ENCODE data around the gene CYP11A1.
A peak's percentile ranks its signal among the peaks of the same experiment; 100 is the strongest.

The CYP11A1 gene

DNA sequence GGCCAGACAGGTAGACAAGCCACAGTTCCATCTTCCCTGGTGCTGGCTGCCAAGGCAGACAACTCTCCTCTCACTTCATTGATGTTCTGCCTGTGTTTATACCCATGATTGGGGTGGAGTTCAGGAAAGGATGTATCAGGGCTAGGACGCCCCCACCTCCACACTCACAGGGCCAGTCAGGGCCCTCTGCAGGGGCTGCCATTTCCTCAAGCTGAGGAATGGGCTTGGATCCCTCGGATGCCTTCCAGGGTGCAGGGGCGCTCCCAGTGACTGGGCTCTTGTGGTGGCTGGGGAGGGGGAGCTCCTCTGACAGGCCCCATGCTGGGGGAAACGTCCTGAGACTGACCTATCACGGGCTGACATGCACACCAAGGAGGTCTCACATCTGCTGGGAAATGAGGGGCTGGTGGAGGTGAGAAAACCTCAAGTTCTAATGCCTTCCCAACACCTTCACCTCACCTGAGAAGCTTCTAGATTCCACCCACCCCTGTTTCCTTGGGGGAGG, 34.9 kb upstream of the CYP11A1 start:
- no peak overlapping the region for H3K4me3 ChIP-seq (ENCODE audit: low read depth, low read length)
- in situ Hi-C loops (cut with HindIII; ENCODE audit: low sequenced_read_pairs), result no loop called here
- TF ChIP-seq, protein P1, sequence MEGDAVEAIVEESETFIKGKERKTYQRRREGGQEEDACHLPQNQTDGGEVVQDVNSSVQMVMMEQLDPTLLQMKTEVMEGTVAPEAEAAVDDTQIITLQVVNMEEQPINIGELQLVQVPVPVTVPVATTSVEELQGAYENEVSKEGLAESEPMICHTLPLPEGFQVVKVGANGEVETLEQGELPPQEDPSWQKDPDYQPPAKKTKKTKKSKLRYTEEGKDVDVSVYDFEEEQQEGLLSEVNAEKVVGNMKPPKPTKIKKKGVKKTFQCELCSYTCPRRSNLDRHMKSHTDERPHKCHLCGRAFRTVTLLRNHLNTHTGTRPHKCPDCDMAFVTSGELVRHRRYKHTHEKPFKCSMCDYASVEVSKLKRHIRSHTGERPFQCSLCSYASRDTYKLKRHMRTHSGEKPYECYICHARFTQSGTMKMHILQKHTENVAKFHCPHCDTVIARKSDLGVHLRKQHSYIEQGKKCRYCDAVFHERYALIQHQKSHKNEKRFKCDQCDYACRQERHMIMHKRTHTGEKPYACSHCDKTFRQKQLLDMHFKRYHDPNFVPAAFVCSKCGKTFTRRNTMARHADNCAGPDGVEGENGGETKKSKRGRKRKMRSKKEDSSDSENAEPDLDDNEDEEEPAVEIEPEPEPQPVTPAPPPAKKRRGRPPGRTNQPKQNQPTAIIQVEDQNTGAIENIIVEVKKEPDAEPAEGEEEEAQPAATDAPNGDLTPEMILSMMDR (IDR thresholded peaks at IDR 0.05; ENCODE audit: low read depth, low read length), result no peak
- DNase-seq (ENCODE audit: low read depth, low spot score), result no peak

DNA sequence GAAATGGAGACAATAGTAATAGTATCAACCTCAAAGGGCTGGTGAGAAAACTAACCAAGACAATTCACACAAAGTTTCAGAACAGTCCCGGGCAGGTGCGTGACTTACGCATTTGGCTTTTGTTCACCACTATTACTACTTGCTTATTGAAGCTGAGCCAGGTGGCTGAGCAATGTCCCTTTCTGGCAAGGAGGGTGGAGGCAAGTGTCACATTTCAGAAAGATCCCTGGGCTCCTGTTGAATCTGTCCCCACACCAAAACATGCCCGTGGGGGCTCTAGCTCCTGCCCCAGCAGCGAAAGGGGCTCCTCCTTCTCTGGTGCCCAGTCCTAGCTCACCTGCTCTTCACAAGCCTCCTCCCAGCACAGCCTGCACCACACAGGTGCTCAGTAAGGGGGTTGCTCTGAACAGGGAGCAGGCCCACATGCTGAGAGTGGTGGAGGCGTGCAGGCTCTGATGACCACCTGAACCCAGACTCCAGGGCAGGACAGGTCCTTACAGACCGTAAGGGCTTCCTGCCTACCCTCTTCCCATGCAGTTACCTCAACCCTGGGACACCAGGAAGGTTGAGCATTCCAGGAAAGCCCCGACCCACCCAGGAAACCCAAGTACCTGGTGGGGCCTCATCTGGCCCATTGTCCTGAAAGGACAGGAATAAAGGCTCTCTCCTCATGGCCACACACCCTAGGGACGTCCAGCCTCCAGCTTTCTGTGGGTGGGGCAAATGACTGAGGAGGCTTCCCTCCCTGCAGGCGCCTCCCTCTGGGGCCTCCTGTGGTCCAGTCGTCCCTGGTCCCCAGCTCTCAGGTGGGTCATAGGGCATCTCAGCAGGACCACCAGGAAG, 33.7 kb upstream of the CYP11A1 start:
- in situ Hi-C loops (cut with HindIII; ENCODE audit: low sequenced_read_pairs), result no loop called here
- DNase-seq (ENCODE audit: low read depth, low spot score), result peak; percentile 49
- TF ChIP-seq, protein P1 (IDR thresholded peaks at IDR 0.05; ENCODE audit: low read depth, low read length), result no peak
- H3K4me3 ChIP-seq (ENCODE audit: low read depth, low read length), result no peak overlapping the region

DNA sequence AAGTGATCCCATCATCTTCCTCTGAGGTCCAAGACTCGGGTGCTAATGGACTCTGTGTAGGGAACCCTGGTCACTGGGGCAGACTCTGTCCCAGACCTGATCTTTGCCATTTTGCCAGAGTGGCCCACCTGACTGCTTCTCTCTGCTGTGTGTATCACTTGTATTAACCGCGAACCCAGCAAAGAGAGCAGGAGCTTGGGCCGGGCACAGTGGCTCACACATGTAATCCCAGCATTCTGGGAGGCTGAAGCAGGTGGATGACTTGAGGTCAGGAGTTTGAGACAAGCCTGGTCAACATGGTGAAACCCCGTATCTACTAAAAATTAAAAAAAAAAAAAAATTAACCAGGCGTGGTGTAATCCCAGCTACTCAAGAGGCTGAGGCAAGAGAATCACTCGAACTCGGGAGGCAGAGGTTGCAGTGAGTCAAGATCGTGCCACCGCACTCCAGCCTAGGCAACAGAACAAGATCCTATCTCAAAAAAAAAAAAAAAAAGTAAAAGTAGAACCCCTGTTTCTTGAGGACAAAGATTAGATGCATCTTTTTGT, 32.9 kb upstream of the CYP11A1 start:
- in situ Hi-C loops (cut with HindIII; ENCODE audit: low sequenced_read_pairs), result no loop called here
- TF ChIP-seq, protein P1 (IDR thresholded peaks at IDR 0.05; ENCODE audit: low read depth, low read length), result no peak
- no peak overlapping the region for H3K4me3 ChIP-seq (ENCODE audit: low read depth, low read length)
- DNase-seq (ENCODE audit: low read depth, low spot score), result no peak

DNA sequence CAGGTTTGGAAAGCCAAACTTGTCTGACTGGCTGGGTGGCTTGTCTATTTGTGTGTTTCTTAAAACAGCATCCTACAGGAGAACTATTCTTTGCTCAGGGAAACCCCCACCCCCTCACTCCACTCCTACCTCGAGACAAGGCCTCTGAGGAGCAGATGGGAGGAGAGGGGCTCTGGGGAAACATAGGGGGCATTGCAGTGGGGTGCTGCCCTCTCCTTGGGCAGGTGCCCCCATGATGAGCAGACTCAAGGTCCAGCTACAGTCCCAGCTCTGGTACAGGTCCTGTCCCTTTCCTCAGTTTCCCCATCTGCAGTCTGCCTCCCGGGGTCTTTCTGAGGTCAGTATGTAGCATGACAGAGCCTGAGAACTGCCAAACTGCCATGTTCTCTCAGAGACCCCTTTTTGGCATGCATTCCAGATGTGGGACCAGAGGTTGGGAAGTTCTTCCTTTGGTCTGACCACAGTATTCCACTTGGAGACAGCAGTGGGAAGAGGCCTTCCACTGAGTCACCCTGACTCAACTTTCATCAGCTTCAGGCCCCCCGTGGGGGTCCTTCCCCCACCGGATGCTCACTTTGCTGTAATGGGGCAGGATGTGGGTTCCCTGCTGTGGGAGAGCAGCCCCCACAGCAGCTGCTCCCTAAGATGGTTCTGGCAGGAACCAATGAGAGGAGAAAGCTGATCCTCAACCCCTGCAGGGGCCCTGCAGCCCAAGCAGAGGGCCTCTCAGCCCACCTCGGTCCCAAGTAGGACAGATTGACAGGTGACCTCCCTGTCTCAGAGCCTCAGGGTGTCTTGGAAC, 32.3 kb upstream of the CYP11A1 start:
- in situ Hi-C loops (cut with HindIII; ENCODE audit: low sequenced_read_pairs), result no loop called here
- no peak overlapping the region for H3K4me3 ChIP-seq (ENCODE audit: low read depth, low read length)
- peak; percentile 87 for DNase-seq (ENCODE audit: low read depth, low spot score)
- TF ChIP-seq, protein P1 (IDR thresholded peaks at IDR 0.05; ENCODE audit: low read depth, low read length), result no peak

DNA sequence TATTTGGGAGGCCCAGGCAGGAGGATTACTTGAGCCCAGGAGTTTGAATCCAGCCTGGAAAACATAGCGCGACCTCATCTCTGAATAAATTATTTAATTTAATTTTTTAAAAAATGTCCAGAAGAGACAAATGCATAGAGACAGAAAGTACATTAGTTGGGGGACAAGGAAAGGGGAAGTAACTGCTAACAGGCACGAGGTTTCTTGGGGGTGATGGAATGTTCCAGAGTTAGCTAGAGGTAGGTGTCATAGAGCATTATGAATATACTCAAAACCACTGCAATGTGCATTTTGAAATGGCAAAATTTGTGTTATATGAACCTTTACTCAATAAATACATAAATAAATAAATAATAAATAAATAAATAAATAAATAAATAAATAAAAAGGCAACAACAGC, 31.7 kb upstream of the CYP11A1 start:
- in situ Hi-C loops (cut with HindIII; ENCODE audit: low sequenced_read_pairs), result no loop called here
- TF ChIP-seq, protein P1 (IDR thresholded peaks at IDR 0.05; ENCODE audit: low read depth, low read length), result no peak
- H3K4me3 ChIP-seq (ENCODE audit: low read depth, low read length), result no peak overlapping the region
- DNase-seq (ENCODE audit: low read depth, low spot score), result no peak

DNA sequence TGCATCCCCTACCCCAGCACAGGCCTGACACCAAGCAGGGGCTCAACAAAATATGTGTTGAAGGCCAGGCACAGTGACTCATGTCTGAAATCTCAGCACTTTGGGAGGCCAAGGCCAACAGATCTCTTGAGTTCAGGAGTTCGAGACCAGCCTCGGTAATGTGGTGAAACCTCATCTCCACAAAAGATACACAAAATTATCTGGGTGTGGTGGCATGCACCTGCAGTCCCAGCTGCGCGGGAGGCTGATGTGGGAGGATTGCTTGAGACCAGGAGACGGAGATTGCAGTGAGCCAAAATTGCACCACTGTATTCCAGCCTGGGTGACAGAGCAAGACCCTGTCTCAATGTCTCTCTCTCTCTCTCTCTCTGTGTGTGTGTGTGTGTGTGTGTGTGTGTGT, 30.7 kb upstream of the CYP11A1 start:
- in situ Hi-C loops (cut with HindIII; ENCODE audit: low sequenced_read_pairs), result no loop called here
- DNase-seq (ENCODE audit: low read depth, low spot score), result no peak
- TF ChIP-seq, protein P1 (IDR thresholded peaks at IDR 0.05; ENCODE audit: low read depth, low read length), result no peak
- H3K4me3 ChIP-seq (ENCODE audit: low read depth, low read length), result no peak overlapping the region
